AG04449 (cell line): ENCODE data around the gene MARK3.

Source experiments
- CTCF ChIA-PET: fragments of 350-600 bp; formaldehyde crosslinking; extraction: SDS; loops from one replicate; lab custom pipeline; 2021; ENCODE audit warnings: antibody characterized with exemption; lab: Yijun Ruan, JAX
- POLR2A ChIA-PET: fragments of 400-600, 350-600 bp; formaldehyde crosslinking; extraction: SDS; loops from one replicate; lab custom pipeline; 2020; ENCODE audit warnings: antibody characterized with exemption, inconsistent platforms; lab: Yijun Ruan, JAX
- DNase-seq: peaks from one replicate; pipeline ENCODE4 v3.0.0-alpha.2; 2010; ENCODE audit warnings: low read depth, low spot score
- H3K4me3 ChIP-seq: 2 replicates; pipeline ENCODE4 v1.5.1; 2011; ENCODE audit warnings: low read depth, mild to moderate bottlenecking, control low read depth, low read length
- CTCF ChIP-seq: IDR thresholded peaks from one replicate; pipeline ENCODE4 v1.5.1; 2011; ENCODE audit warnings: mild to moderate bottlenecking, moderate library complexity, low read length, control low read depth, inconsistent platforms; ENCODE audit not compliant: insufficient read depth; ENCODE audit errors: missing control alignments

MARK3 gene

GRCh38 chr14:103533137-103533998, 148.2 kb downstream of the MARK3 start:
- no peak overlapping the region for H3K4me3 ChIP-seq
- CTCF ChIA-PET: interaction anchor here (0.8 to 7.3 kb wide), 3 partner anchors 13 to 141 kb away, joined by 3 to 89 read pairs (median 3); no protein-coding TSS in a partner anchor
- POLR2A ChIA-PET: no interaction called here
- no peak for DNase-seq
- TF ChIP-seq CTCF: no peak

GRCh38 chr14:103533999-103534575, 148.9 kb downstream of the MARK3 start:
- CTCF ChIA-PET: interaction anchor here (0.8 to 1.4 kb wide), 2 partner anchors 15 to 142 kb away, joined by 3 read pairs; no protein-coding TSS in a partner anchor
- H3K4me3 ChIP-seq: no peak overlapping the region
- no peak for DNase-seq
- no peak for TF ChIP-seq CTCF
- POLR2A ChIA-PET: no interaction called here

- no peak for DNase-seq
- TF ChIP-seq CTCF: no peak
- ChIA-PET CTCF (interaction anchor here (1.4 to 20.9 kb wide), 2 partner anchors 15 to 143 kb away, joined by 3 to 368 read pairs; partner anchors contain the start of gene CKB), POLR2A (no interaction called here)
- H3K4me3 ChIP-seq: no peak overlapping the region
These were observed 149.4 kb downstream of the MARK3 start for GRCh38 chr14:103534576-103535061.

- no peak for DNase-seq
These were observed 150.1 kb downstream of the MARK3 start for GRCh38 chr14:103535081-103535890.

GRCh38 chr14:103535891-103536565, 150.8 kb downstream of the MARK3 start:
- ChIA-PET CTCF (interaction anchor here (1.6 to 20.9 kb wide), 2 partner anchors 11 to 16 kb away, joined by 8 to 368 read pairs; partner anchors contain the start of gene CKB), POLR2A (no interaction called here)
- no peak for DNase-seq
- H3K4me3 ChIP-seq: no peak overlapping the region
- TF ChIP-seq CTCF: no peak

More at GRCh38 chr14:103535081-103535890, 150.1 kb downstream of the MARK3 start:
- POLR2A ChIA-PET: no interaction called here
- H3K4me3 ChIP-seq: no peak overlapping the region
- CTCF ChIA-PET: interaction anchor here (1.4 to 20.9 kb wide), 2 partner anchors 16 to 143 kb away, joined by 3 to 368 read pairs; partner anchors contain the start of gene CKB
- TF ChIP-seq CTCF: no peak
